Astrocyte (in vitro differentiated cells and primary cell): ENCODE results near the gene MRGPRG.

ENCODE experiments used
- EZH2 ChIP-seq: IDR thresholded peaks from 2 replicates; pipeline ENCODE4 v1.6.1; 2012; ENCODE audit warnings: mild to moderate bottlenecking, low read length, inconsistent platforms; ENCODE audit not compliant: insufficient read depth
- TF ChIP-seq, protein P1 (sequence below): IDR thresholded peaks from 2 replicates; pipeline ENCODE4 v1.5.1; 2011; ENCODE audit warnings: low read depth, mild to moderate bottlenecking, inconsistent platforms, low read length, moderate library complexity; ENCODE audit not compliant: insufficient read depth

DNA sequence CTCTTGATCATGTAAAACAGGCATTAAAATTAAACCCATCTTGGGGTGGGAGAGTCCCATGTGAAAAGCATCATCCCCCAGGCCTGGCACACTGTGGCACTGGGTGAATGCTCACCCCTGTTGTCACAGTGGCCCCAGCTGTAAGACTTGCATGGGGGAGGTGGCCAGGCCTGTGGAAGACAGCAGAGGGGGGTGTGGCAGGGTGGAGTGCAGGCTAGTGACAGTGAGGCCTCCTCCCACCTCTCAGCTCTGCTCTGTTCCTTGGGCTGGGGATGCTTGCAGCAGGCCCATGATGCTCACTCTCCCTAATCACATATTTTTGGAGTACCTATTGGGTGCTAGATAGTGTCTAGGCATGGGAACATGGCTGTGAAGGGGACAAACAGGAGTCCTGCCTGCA, 43.4 kb downstream of the MRGPRG start:
- TF ChIP-seq, protein P1, sequence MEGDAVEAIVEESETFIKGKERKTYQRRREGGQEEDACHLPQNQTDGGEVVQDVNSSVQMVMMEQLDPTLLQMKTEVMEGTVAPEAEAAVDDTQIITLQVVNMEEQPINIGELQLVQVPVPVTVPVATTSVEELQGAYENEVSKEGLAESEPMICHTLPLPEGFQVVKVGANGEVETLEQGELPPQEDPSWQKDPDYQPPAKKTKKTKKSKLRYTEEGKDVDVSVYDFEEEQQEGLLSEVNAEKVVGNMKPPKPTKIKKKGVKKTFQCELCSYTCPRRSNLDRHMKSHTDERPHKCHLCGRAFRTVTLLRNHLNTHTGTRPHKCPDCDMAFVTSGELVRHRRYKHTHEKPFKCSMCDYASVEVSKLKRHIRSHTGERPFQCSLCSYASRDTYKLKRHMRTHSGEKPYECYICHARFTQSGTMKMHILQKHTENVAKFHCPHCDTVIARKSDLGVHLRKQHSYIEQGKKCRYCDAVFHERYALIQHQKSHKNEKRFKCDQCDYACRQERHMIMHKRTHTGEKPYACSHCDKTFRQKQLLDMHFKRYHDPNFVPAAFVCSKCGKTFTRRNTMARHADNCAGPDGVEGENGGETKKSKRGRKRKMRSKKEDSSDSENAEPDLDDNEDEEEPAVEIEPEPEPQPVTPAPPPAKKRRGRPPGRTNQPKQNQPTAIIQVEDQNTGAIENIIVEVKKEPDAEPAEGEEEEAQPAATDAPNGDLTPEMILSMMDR: no peak
- TF ChIP-seq EZH2: no peak
